GM21360 (cell line): Measurements from ENCODE around the gene FARS2.
A peak's percentile ranks its signal among the peaks of the same experiment; 100 is the strongest.
"Not testable (repeated sequence)": the region's sequence is repeated elsewhere in the genome, so short reads cannot be mapped to it uniquely, and the experiment has no call there.

Experiments used
- ATAC-seq: cut with Tn5 transposase; IDR thresholded peaks from one replicate; pipeline ENCODE4 v1.9.1; 2021; ENCODE audit warnings: mild to moderate bottlenecking, moderate library complexity; ENCODE audit not compliant: unreplicated experiment

FARS2 gene

GRCh38 chr6:5656695-5657094 lies 395.4 kb downstream of the FARS2 start:
- ATAC-seq = not testable (repeated sequence)

DNA sequence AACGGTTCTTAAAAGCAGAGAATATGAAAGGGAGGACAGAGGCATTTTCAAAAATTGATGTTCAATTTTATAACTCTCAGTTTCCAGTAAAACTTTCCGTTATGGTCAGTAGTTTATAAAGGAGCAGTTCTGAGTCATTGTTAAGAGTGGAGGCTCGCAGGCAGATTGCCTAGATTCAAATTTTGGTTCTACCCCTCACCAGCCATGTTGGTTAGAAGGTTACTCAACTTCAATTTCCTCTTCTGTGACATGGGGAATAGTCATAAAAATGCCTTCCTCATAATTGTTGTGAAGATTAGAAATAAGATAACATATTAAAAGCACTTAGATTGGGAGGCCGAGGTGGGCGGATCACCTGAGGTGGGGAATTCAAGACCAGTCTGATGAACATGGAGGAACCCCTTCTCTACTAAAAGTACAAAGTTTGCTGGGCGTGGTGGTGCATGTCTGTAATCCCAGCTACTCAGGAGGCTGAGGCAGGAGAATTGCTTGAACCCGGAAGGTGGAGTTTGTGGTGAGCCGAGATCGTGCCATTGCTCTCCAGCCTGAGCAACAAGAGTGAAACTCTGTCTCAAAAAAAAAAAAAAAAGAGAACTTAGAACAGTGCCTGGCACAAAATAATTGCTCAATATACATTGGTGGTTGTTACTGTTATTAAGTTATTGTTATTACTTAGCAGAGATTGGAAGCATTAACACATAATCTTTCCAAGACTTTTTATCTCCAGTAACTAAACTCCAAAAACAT lies 396.5 kb downstream of the FARS2 start:
- no peak for ATAC-seq

GRCh38 chr6:5659467-5659866 lies 398.2 kb downstream of the FARS2 start:
- ATAC-seq = no peak

GRCh38 chr6:5660772-5661171 lies 399.5 kb downstream of the FARS2 start:
- ATAC-seq = no peak

GRCh38 chr6:5662797-5663196 lies 401.5 kb downstream of the FARS2 start:
- ATAC-seq = no peak

DNA sequence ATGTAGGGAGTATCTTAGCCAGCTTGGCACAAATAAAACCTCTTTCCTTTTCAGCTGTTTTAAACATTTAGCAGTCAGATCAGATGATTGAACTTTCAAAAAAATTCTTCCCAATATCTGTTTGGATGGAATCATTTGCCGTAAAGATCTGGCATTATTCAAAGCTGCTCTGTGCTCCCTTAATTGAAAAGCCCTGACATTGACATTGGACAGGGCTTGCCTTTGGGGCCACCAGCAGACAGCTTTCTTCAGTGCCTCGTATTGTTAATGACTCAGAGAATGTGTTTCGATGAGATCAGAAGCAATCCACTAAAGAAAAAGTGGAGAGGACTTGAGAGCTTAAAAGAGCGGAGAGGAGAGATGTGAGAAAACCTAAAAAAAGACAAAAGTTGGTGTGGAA lies 401.9 kb downstream of the FARS2 start:
- ATAC-seq = no peak

- no peak for ATAC-seq
These were observed 402.4 kb downstream of the FARS2 start for GRCh38 chr6:5663739-5664138.

DNA sequence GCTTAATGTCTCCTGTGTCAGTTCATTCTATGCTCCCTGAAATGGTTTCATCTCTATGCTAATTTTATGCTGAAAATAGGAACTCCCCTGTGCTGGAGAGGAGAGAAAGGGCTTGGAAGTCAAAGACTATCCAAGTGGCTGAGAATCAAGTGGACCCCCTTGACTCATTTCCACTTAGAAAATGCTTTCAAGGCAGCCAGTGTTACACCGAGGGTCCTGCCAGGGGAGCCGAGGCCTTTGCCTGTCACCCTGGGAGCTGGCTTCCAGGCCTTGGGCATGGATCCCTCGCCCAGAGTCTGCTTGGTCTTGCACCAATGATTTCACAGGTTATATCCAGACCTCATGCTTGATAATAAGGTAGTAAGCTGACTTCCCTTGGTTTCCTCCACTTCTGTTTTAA lies 402.8 kb downstream of the FARS2 start:
- ATAC-seq = no peak

GRCh38 chr6:5665173-5665572 lies 403.9 kb downstream of the FARS2 start:
- no peak for ATAC-seq

DNA sequence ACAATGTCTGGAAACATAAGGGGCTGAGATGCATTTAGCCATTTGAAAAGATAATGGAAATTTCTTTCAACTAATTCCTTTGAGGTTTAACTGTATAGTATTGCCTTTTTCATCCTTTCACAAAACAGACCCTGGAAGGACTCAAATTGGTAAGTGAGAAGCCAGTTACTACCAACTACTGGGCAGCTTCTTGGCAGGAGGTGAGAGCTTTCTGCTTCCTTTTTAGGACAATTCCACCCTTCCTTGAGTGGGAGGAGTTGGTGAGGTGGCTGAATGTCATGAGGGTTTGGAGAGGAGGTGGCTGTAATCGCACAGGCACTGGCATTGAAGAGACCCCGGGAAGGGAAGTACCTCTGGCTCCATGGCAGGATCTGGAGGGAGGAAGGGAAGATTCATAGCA lies 404.4 kb downstream of the FARS2 start:
- no peak for ATAC-seq

DNA sequence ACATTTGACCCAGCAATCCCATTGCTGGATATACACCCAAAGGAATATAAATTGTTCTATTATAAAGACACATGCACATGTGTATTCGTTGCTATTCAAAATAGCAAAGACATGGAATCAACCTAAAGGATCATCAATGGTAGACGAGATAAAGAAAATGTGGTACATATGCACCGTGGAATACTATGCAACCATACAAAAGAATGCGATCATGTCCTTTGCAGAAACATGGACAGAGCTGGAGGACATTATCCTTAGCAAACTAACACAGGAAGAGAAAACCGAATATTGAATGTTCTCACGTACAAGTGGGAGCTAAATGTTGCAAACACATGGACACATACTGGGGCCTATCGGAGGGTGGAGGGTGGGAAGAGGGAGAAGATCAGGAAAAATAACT lies 405.4 kb downstream of the FARS2 start:
- no peak for ATAC-seq

GRCh38 chr6:5667737-5668136 lies 406.4 kb downstream of the FARS2 start:
- no peak for ATAC-seq

- no peak for ATAC-seq
These were observed 409.1 kb downstream of the FARS2 start for GRCh38 chr6:5670381-5670780.

DNA sequence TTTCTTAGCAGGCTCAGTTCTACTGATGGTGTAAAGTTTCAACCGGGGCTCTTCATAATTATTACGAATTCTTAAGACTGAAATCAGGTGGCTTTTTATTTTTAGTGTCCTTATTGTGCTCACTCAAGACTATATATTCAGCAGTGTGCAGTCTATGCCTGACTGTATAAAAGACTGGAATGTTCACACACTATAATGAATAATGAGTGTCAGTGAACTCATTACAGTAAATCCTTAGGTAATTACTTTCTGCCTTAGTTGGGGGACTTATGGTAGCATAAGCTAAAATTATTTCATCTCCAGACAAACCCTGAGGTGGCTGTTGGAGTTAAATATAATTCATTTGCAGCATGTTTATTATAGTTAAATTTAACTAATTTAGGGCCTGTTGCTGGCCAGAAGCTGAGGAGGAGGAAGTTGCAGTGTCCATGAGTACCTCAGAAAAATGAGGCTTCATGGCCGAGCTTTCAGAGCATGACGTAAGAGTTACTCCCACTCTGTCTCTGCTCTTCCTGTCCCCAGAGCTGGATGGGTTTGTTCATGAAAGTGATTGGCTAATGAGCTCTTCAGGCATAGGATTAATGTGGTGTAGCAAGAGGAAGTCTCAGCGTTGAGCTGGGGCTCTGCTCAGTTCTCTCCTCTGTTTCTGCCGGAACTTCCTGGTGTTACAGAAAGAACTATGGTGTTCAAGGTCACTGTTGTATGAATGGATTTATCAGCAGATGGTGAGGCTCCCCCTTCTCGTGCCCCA lies 409.7 kb downstream of the FARS2 start:
- ATAC-seq = peak; percentile 57

DNA sequence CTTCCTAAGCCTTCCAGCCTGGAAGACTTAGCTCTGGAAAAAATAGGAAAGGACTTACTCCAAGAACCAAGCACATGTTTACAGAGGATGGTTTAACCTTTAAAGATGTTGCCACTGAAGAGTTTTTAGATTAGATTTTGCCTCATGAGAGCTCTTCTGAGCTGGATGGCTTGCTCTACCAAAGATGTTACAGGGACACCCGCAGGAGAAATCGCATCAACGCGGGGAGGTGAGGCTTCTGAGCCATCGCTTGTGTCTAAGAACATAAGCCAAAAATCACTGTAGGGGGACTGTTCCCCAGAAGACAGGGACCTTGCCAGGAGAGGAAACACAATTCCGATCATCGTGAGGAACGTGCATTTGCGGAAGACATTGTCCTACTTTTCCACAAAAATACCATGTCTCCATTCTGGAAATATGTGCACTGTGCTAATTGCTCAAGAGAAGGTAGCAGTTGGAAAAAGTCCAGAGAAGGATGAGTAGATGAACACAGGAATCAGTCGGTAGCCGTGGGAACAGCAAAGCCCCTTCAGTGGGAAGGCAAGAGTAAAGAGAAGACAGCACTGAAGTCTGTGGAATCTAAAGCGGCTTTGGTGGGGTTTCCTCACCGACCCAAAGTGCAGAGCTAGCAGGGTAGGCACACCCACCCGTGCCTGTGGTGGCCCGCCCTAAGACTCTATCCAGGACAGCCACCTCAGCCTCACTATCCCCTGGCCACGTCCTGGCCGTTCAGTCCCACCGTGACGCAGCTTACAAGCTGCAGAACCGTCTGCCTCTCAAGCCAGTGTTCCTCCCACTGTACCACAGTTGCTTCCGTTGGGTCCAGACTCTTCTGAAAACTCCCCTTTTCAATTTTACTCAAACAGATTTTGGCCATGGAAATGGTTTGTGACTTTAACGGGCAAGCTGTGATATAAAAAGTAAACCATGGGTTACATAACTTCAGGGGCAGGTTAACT lies 410.6 kb downstream of the FARS2 start:
- ATAC-seq = no peak

GRCh38 chr6:5672581-5673011 lies 411.3 kb downstream of the FARS2 start:
- no peak for ATAC-seq

DNA sequence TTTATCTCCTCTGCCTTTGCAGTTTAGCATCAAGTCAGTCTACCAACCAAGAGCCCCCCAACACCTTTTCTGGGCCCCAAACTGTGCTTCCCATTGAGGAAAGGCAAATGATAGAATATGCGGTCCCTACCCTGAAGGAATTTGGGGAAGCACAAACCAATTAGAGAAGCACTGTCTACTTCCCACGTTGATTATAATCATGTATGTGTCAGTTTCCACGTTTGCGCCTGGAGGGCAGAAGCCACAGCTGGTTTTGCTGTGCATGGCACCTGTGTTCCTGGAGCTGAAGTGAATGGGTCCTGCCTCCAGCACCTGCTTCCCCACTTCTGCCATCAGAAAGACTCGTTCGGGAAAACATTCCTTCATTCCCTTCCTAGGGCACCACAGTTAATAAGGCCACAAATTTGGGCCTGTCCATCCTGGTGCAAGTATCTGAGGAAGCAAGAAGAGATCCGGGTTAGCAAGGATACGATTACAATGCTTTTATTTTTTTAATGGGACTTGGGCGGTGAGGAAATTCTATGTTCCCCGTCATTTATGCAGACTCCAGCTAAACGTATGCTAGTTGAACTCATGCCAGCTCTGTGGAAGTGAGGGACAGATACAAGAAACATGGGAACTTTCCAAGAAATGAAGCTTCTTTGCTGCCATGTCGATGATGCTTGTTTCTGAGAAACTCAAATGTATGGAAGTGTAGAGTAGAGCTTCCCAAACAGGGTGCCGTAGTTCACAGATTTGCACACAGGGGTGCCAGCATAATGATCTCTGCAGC lies 411.9 kb downstream of the FARS2 start:
- ATAC-seq = no peak

GRCh38 chr6:5674141-5674540 lies 412.8 kb downstream of the FARS2 start:
- no peak for ATAC-seq

- ATAC-seq = no peak
These were observed 413.4 kb downstream of the FARS2 start for GRCh38 chr6:5674721-5675120.

DNA sequence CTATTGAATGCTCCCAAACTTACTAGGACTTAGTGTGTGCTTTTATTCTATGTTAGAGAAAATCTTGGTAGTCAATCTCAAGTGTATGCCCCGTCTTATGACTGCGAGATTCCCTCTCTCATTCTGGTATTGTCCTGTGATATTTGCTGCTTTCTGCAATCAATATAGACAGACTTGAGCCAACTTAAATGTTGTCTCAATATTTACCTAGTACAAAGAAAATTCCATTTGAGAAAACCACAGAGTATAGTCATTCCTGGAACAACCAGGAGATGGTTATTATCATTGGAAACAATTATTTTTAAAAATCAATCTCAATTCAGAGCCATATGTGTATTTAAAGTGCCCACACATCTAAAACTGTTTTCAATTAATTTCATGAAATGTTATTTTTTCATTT lies 415.4 kb downstream of the FARS2 start:
- no peak for ATAC-seq
